AG09319 (cell line): ENCODE data around the gene C2orf68.

ENCODE experiments used
- DNase-seq: peaks from one replicate; pipeline ENCODE4 v3.0.0-alpha.2; 2010; ENCODE audit warnings: low read depth; ENCODE audit errors: extremely low read depth
- CTCF ChIP-seq: IDR thresholded peaks from 2 replicates; pipeline ENCODE4 v1.5.1; 2011; ENCODE audit warnings: low read depth, mild to moderate bottlenecking, inconsistent platforms, low read length, moderate library complexity

C2orf68 gene

GRCh38 chr2:85584354-85584856, 27.5 kb downstream of the C2orf68 start, which contains the start of gene VAMP5:
Gene VAMP5, plus strand, starts transcription at chr2:85584431. Its CDS starts 60 bp downstream, at chr2:85584491.
- TF ChIP-seq CTCF: no peak
- no peak for DNase-seq

- DNase-seq: no peak
- no peak for TF ChIP-seq CTCF
Measured at GRCh38 chr2:85583667-85584353, 28.1 kb downstream of the C2orf68 start.

GRCh38 chr2:85582492-85582891, 29.4 kb downstream of the C2orf68 start:
- TF ChIP-seq CTCF: no peak
- no peak for DNase-seq

- TF ChIP-seq CTCF: no peak
- no peak for DNase-seq
Measured at GRCh38 chr2:85580206-85580605, 31.7 kb downstream of the C2orf68 start.

GRCh38 chr2:85579266-85579935, 32.5 kb downstream of the C2orf68 start:
- DNase-seq: no peak
- TF ChIP-seq CTCF: no peak

GRCh38 chr2:85578243-85579180, 33.4 kb downstream of the C2orf68 start:
- no peak for DNase-seq
- TF ChIP-seq CTCF: no peak
